GM23338 (cell line): ENCODE results near the gene ST8SIA4.

Experiments used
- CREB1 ChIP-seq: fragments of 250-450 bp; sonication (Bioruptor Pico); IDR thresholded peaks from 2 replicates; pipeline ENCODE4 v1.5.0; 2020; ENCODE audit warnings: low read depth, mild to moderate bottlenecking, moderate library complexity
- CTCF ChIP-seq, 2 experiments: fragments of 200-600 bp in 1 of 2; sonication (generic) in 1 of 2; conservative IDR thresholded peaks; 2 replicates each; pipeline versions ENCODE4 v1.5.1 to v1.6.1; 2016 to 2017; ENCODE audit warnings: antibody characterized with exemption in 2 of 2, low read depth in 2 of 2, mild to moderate bottlenecking in 2 of 2, moderate library complexity in 1 of 2
- POLR2AphosphoS5 ChIP-seq: IDR thresholded peaks from 2 replicates; pipeline ENCODE4 v1.6.1; 2016; ENCODE audit warnings: antibody characterized with exemption, low read depth
- ZNF331 ChIP-seq: fragments of 250-450 bp; sonication (Bioruptor Pico); IDR thresholded peaks from 2 replicates; pipeline ENCODE4 v1.5.0; 2020; ENCODE audit warnings: low read depth, mild to moderate bottlenecking, moderate library complexity

DNA sequence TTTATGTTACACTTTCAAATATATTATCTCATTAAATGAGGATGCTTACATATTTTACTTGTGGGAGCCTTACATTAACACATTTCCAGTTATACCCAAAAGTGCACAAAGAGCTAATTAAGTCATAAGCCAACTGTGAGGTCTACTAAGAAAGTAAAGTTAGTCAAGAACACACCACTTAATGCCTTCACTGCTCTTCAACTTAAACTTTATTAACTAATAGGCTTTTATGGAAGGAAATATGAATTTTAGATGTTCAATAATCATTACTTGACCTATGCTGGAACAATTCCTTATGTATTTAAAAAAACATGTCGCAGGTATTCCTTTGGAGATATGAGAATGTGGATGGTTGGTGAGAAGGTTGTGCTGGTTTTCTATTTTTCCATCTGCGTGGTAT is 3.4 kb downstream of the ST8SIA4 start:
- TF ChIP-seq CTCF (conservative IDR thresholded peaks at IDR 0.05; ENCODE audit: low read depth in 2 of 2) (no peak), CREB1 (no peak), ZNF331 (no peak), POLR2AphosphoS5 (no peak)
